Dedifferentiated amniotic fluid mesenchymal stem cell (primary cell): ENCODE measurements around the gene TTC16.
A peak's percentile ranks its signal among the peaks of the same experiment; 100 is the strongest.

Experiments used
- DNase-seq: peaks from one replicate; pipeline ENCODE4 v3.0.0-alpha.2; 2016; ENCODE audit errors: extremely low spot score

Gene TTC16

GRCh38 chr9:127715470-127716337 is at the start of gene TTC16, which contains the start of gene PTRH1:
TTC16 (plus strand) TSS chr9:127716079; CDS start chr9:127716146, 67 bp downstream.
PTRH1 (minus strand) TSS chr9:127715663; CDS start chr9:127715639, 24 bp downstream.
- DNase-seq, result peak; percentile 94

- no peak for DNase-seq
Measured at GRCh38 chr9:127667127-127667844, 48.6 kb upstream of the TTC16 start.

GRCh38 chr9:127667906-127668305 is 48.0 kb upstream of the TTC16 start:
- DNase-seq, result no peak

DNA sequence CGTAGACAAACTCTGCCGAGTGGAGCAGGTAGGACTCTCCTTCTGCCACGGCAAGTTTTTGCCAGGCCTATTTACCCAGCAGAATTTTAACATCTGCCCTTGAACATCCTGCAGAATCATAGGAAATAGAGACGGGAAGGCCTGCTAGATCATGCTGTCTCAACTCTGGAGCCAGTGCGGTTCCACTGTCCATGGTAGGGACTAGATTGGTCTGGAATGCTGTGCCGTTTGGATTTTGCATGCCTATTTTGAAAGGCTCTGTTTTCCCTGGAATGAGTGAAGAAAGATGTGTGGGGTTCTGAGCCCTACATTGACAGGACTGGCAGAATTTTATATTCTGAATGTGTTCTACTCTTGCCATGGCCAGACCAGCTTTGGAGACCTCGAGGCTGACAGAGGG is 42.6 kb upstream of the TTC16 start:
- DNase-seq, result no peak

GRCh38 chr9:127676638-127677037 is 39.2 kb upstream of the TTC16 start:
- DNase-seq, result no peak

DNA sequence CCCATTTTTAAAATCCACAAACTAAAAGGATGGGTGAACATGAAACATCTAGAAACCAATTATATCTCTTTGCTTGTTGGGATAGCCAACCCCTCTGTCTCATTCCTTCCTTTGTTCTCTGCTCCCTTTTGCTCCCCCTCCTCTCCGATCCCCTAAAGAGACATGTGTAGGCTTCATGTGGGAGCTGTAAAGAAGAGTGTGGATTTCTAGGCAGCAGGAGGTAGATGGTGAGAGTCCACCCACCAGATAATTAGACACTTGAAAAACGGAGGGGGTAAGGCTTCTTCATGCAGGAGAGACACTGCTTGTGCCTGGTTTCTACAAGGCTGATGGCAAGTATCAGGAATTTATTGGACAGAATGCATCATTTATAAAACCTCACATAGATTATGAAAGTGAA is 36.4 kb upstream of the TTC16 start:
- DNase-seq, result no peak

DNA sequence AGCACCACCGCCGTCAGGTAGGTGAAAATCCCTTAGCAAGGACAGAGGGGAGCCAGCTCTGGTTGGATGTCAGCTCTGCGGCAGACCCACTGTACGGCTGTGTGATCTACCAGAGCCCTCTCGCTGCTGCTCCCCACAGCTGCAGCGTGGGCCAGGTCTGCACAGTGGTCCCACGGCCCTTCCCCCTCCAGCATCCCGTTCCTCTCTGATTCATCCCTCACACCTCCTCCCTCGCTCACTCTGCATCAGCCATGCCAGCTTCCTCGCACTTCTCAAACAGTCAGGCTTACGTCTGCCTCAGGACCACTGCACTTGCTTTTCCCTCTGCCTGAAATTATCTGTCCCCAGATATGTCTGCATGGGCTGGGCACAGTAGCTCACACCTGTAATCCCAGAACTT is 35.7 kb upstream of the TTC16 start:
- no peak for DNase-seq

GRCh38 chr9:127680846-127681245 is 35.0 kb upstream of the TTC16 start:
- no peak for DNase-seq

DNA sequence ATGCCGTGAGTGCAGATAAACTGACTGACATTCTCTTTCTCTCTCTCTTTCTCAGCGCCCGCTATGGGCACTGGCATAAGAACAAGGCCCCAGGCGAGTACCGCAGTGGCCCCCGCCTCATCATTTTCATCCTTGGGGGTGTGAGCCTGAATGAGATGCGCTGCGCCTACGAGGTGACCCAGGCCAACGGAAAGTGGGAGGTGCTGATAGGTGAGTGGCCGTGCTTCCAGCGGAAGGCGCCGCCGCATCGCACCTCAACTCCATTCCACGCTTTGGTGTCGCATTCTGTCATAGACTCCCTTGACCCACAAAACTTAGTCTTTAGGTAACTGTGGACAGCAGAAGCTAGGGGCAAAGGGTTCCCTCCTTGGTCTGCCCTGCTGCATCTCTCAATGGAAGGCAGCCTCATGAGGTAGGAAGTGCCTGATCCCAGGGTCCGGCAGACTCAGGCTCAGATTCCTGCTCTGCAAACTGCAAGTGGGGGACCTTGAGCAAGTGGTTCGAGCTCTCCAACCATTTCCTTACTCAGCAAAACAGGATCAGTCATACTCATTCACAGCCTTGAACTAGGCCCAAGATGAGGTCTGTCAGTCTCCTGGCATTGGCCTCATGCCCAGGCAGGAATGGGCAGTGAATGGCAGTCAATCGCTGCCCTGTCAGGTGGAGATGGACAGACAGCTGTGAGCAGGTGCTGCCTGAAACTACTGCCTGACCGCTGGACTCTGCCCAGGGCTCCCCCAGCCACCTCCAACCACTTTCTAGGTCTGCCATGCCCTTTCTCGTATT is 33.3 kb upstream of the TTC16 start:
- DNase-seq, result no peak

DNA sequence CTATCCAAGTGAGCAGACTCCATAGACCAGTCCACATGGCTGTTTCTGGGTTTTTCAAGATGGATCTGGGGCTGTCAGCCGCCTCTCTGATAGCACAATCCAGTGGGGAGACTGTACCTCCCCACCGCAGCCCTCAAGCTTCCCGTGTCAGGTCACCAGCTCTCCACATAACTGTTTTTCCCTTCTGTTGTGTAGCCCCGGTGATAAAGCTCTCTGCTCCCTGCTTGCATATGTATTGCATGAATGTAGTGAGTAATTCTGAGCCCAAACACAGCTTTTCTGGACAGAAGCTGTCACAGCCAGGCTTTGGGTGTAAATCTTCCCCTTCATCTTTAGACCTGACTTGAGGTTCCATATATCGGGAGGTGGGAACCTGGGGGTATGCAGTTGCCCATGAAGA is 32.2 kb upstream of the TTC16 start:
- peak; percentile 53 for DNase-seq

GRCh38 chr9:127684576-127684975 is 31.3 kb upstream of the TTC16 start:
- peak; percentile 24 for DNase-seq

GRCh38 chr9:127686461-127687393 is 29.2 kb upstream of the TTC16 start:
- DNase-seq, result no peak

DNA sequence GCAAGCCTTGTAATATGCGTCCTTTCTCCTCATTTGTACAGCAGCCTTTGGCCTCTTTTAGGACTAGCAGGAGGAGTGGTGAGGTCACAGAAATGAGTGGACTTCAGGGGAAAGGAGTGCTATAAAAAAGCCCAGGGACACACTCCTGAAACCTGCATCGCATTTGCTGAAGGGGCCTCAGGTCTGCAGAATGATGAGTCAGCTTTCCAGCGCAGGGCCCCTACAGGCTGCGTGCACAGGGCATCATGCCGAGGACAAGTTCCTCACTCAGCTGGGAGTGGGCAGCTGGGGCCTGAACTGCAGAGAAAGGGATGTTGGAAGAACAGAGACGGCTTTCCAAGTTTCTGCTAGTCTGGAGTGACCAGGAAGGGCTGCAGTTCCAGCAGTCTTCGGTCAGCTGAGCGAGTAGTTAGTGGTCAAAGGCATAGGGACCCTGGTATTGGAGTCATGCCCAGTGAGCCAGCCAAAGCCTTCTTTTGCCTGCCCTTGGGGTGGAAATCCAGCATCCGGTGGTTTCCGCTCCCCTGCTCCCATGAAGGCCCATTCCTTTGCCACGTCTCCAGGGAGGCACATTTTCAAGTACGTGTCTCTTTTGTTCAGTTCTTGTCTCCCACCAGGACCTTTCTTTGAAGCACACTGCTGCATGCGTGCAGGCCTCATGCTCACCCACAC is 26.4 kb upstream of the TTC16 start:
- no peak for DNase-seq

DNA sequence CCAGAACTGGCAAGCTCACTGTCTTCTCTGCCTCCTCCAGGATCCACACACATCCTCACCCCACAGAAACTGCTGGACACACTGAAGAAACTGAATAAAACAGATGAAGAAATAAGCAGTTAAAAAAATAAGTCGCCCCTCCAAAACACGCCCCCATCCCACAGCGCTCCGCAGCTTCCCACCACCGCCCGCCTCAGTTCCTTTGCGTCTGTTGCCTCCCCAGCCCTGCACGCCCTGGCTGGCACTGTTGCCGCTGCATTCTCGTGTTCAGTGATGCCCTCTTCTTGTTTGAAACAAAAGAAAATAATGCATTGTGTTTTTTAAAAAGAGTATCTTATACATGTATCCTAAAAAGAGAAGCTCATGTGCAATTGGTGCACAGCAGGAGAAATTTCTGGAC is 25.1 kb upstream of the TTC16 start:
- no peak for DNase-seq

GRCh38 chr9:127692071-127692470 is 23.8 kb upstream of the TTC16 start:
- no peak for DNase-seq

- DNase-seq, result no peak
Measured at GRCh38 chr9:127693143-127693542, 22.7 kb upstream of the TTC16 start.

- no peak for DNase-seq
Measured at GRCh38 chr9:127693697-127694096, 22.2 kb upstream of the TTC16 start.

- DNase-seq, result peak; percentile 52
Measured at GRCh38 chr9:127694890-127695720, 20.8 kb upstream of the TTC16 start.

DNA sequence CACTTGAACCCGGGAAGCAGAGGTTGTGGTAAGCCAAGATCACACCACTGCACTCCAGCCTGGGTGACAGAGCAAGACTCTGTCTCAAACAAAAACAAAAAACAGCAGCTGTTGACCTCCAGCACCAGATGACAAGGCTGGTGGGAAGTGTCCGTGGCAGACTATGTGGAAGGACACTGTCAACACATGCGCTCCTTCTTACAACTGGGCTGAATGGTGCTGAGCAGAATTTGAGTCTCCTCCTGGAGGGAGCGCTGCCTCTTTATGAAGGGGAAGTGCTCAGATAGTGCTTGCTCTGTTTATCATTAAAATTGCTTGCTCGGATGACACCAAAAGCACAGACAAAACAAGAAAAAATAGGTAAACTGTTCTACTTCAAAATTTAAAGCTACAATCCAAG is 18.3 kb upstream of the TTC16 start:
- no peak for DNase-seq

DNA sequence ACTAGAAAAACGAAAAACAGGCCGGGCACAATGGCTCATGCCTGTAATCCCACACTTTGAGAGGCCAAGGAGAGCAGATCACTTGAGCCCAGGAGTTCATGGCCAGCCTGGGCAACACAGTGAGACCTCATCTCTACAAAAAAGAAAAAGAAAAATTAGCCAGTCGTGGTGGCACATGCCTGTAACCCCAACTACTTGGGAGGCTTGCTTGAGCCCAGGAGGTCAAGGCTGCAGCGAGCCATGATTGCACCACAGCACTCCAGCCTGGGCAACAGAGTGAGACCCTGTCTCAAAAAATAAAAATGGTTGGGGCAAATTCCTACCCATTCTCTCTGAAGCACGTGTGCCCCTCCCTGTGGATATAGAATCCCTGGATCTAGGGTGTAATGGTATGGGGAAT is 17.5 kb upstream of the TTC16 start:
- DNase-seq, result no peak
